H9 (cell line): Measurements from ENCODE around the gene PBX1. TPM values are rescaled to one million over a fixed set of nuclear protein-coding genes. Genes with fewer than 3 reads are reported as not detected.

ENCODE experiments used
- DNase-seq: peaks from one replicate; pipeline ENCODE4 v3.0.0-alpha.2; 2017
- H2AFZ ChIP-seq: one replicate; pipeline ENCODE4 v1.6.1; 2013; ENCODE audit warnings: mild to moderate bottlenecking, low read length, control low read depth, moderate library complexity
- H2AK5ac ChIP-seq: 2 replicates; pipeline ENCODE4 v1.6.1; 2013; ENCODE audit warnings: low read length, control low read depth, mixed read lengths; ENCODE audit not compliant: insufficient read length
- H2BK120ac ChIP-seq: one replicate; pipeline ENCODE4 v1.6.1; 2013; ENCODE audit warnings: low read depth, mild to moderate bottlenecking, low read length, control low read depth, inconsistent platforms; ENCODE audit not compliant: poor library complexity, severe bottlenecking
- H2BK12ac ChIP-seq: 2 replicates; pipeline ENCODE4 v1.6.1; 2013; ENCODE audit warnings: low read length, control low read depth, mixed read lengths, low read depth; ENCODE audit not compliant: insufficient read length
- H2BK15ac ChIP-seq: 2 replicates; pipeline ENCODE4 v1.6.1; 2013; ENCODE audit warnings: low read depth, low read length, control low read depth
- H2BK20ac ChIP-seq: one replicate; pipeline ENCODE4 v1.6.1; 2013; ENCODE audit warnings: low read depth, mild to moderate bottlenecking, low read length, control low read depth, inconsistent platforms; ENCODE audit not compliant: poor library complexity, severe bottlenecking
- H2BK5ac ChIP-seq: 2 replicates; pipeline ENCODE4 v1.6.1; 2013; ENCODE audit warnings: low read length, control low read depth, mixed read lengths; ENCODE audit not compliant: insufficient read length
- H3K14ac ChIP-seq: 2 replicates; pipeline ENCODE4 v1.6.1; 2013; ENCODE audit warnings: low read length, control low read depth; ENCODE audit not compliant: insufficient read depth
- H3K18ac ChIP-seq: 2 replicates; pipeline ENCODE4 v1.6.1; 2013; ENCODE audit warnings: low read depth, mild to moderate bottlenecking, mixed read lengths, low read length, control low read depth; ENCODE audit not compliant: insufficient read length
- H3K23ac ChIP-seq: 2 replicates; pipeline ENCODE4 v1.6.1; 2013; ENCODE audit warnings: low read length, control low read depth, mixed read lengths, low read depth; ENCODE audit not compliant: insufficient read length
- H3K23me2 ChIP-seq: 2 replicates; pipeline ENCODE4 v1.6.1; 2013; ENCODE audit warnings: low read depth, mild to moderate bottlenecking, mixed read lengths, low read length, control low read depth; ENCODE audit not compliant: insufficient read length, poor library complexity, severe bottlenecking
- H3K27ac ChIP-seq: 2 replicates; pipeline ENCODE4 v1.5.1; 2013; ENCODE audit warnings: low read length, control low read depth, mixed read lengths, low read depth; ENCODE audit not compliant: insufficient read length
- H3K27me3 ChIP-seq: 2 replicates; pipeline ENCODE4 v1.6.1; 2013; ENCODE audit warnings: low read length, control low read depth, inconsistent platforms; ENCODE audit not compliant: insufficient read depth
- H3K4ac ChIP-seq: 2 replicates; pipeline ENCODE4 v1.6.1; 2013; ENCODE audit warnings: low read depth, mild to moderate bottlenecking, control low read depth, inconsistent platforms, low read length, moderate library complexity
- H3K4me1 ChIP-seq: 2 replicates; pipeline ENCODE4 v1.6.1; 2013; ENCODE audit warnings: low read length, control low read depth, inconsistent platforms; ENCODE audit not compliant: insufficient read depth
- H3K4me2 ChIP-seq: 2 replicates; pipeline ENCODE4 v1.6.1; 2013; ENCODE audit warnings: low read length, control low read depth, mixed read lengths; ENCODE audit not compliant: insufficient read length, insufficient read depth
- H3K56ac ChIP-seq: 2 replicates; pipeline ENCODE4 v1.6.1; 2013; ENCODE audit warnings: low read depth, mild to moderate bottlenecking, mixed read lengths, low read length, control low read depth; ENCODE audit not compliant: insufficient read length
- H3K79me1 ChIP-seq: 2 replicates; pipeline ENCODE4 v1.6.1; 2013; ENCODE audit warnings: low read depth, mild to moderate bottlenecking, moderate library complexity, low read length, control low read depth, inconsistent platforms; ENCODE audit not compliant: insufficient read depth, poor library complexity, severe bottlenecking
- H3K79me2 ChIP-seq: 2 replicates; pipeline ENCODE4 v1.6.1; 2013; ENCODE audit warnings: low read length, control low read depth, inconsistent platforms; ENCODE audit not compliant: insufficient read depth
- H3K9ac ChIP-seq: 2 replicates; pipeline ENCODE4 v1.6.1; 2013; ENCODE audit warnings: low read length, control low read depth, mixed read lengths; ENCODE audit not compliant: insufficient read length; ENCODE audit errors: extremely low read depth
- H3K9me3 ChIP-seq: one replicate; pipeline ENCODE4 v1.6.1; 2013; ENCODE audit warnings: low read depth, low read length, inconsistent platforms; ENCODE audit not compliant: control insufficient read depth
- H3T11ph ChIP-seq: one replicate; pipeline ENCODE4 v1.6.1; 2013; ENCODE audit warnings: mild to moderate bottlenecking, low read length, control low read depth, inconsistent platforms
- H4K20me1 ChIP-seq: one replicate; pipeline ENCODE4 v1.6.1; 2013; ENCODE audit not compliant: control insufficient read depth, insufficient read length, insufficient read depth
- H4K5ac ChIP-seq: 2 replicates; pipeline ENCODE4 v1.6.1; 2013; ENCODE audit warnings: low read depth, mild to moderate bottlenecking, mixed read lengths, low read length, control low read depth; ENCODE audit not compliant: insufficient read length
- H4K8ac ChIP-seq: replicated peaks from 2 replicates; pipeline ENCODE4 v1.6.1; 2013; ENCODE audit warnings: low read length, control low read depth, mixed read lengths, low read depth; ENCODE audit not compliant: insufficient read length
- H4K91ac ChIP-seq: 2 replicates; pipeline ENCODE4 v1.6.1; 2013; ENCODE audit warnings: low read depth, mild to moderate bottlenecking, moderate library complexity, mixed read lengths, low read length, control low read depth; ENCODE audit not compliant: insufficient read length
- H3K27ac Mint-ChIP-seq, 3 experiments: 2 replicates in 2 of 3; 3 replicates in 1 of 3; pipeline ENCODE4 v1.8.0; 2020 to 2021; ENCODE audit warnings: mixed read lengths in 3 of 3, mild to moderate bottlenecking in 1 of 3, moderate library complexity in 1 of 3
- H3K27me3 Mint-ChIP-seq: 2 replicates; pipeline ENCODE4 v1.8.0; 2021; ENCODE audit warnings: low read depth, mild to moderate bottlenecking, moderate library complexity, mixed read lengths
- H3K36me3 Mint-ChIP-seq, 3 experiments: 2 replicates in 2 of 3; 3 replicates in 1 of 3; pipeline ENCODE4 v1.8.0; 2020 to 2021; ENCODE audit warnings: low read depth in 3 of 3, mixed read lengths in 3 of 3; ENCODE audit not compliant: insufficient read depth in 1 of 3
- H3K4me1 Mint-ChIP-seq, 2 experiments: 2 replicates each; pipeline ENCODE4 v1.8.0; 2020; ENCODE audit warnings: mixed read lengths in 2 of 2
- H3K4me3 Mint-ChIP-seq, 2 experiments: 2 replicates in 1 of 2; 3 replicates in 1 of 2; pipeline ENCODE4 v1.8.0; 2020 to 2021; ENCODE audit warnings: mild to moderate bottlenecking in 2 of 2, mixed read lengths in 2 of 2, moderate library complexity in 1 of 2
- H3K9me3 Mint-ChIP-seq, 2 experiments: 2 replicates in 1 of 2; 3 replicates in 1 of 2; pipeline ENCODE4 v1.8.0; 2020; ENCODE audit warnings: mild to moderate bottlenecking in 2 of 2, mixed read lengths in 2 of 2, moderate library complexity in 1 of 2
- WGBS: extraction: QIAGEN DNeasy Blood & Tissue Kit; methylation state at CpG from one replicate; pipeline ENCODE4 v1.1.7; 2013; ENCODE audit warnings: missing lambda C conversion rate, low lambda C conversion rate, mixed read lengths; ENCODE audit not compliant: insufficient read length; ENCODE audit errors: extremely low coverage; 5-methylcytosine and 5-hydroxymethylcytosine counted together
- total RNA-seq: library from RNA; stranded (reverse); gene quantifications from 2 replicates; pipeline ENCODE4 v1.2.1, GENCODE V29; 2021
- TF ChIP-seq, protein P1 (sequence below): fragments of 200-600 bp; sonication (generic); conservative IDR thresholded peaks from 3 replicates; pipeline ENCODE4 v1.8.0; 2021; ENCODE audit warnings: antibody characterized with exemption, mild to moderate bottlenecking

Gene PBX1
- total RNA-seq, 1 experiment from 2014 or later = 142 TPM

DNA sequence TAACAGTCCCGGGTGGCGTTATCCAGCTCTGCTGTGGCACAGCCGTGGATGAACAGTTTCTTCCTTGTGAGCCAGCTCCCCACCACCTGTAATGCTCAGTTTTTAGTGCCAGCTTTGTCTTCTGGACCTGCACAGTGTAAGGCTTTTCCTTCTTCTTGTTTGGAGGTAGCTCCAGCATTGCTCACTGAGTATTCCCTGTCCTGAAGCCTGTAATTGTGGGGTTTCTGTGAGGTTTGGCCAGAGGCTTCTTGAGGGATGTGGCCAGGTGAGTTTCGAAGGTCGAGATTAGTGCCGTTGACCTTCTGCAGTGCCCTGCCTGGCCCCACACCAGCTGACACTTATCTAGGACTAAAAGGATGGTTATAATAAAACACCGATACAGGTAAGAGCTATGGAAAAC, 75.0 kb downstream of the PBX1 start:
- TF ChIP-seq, protein P1, sequence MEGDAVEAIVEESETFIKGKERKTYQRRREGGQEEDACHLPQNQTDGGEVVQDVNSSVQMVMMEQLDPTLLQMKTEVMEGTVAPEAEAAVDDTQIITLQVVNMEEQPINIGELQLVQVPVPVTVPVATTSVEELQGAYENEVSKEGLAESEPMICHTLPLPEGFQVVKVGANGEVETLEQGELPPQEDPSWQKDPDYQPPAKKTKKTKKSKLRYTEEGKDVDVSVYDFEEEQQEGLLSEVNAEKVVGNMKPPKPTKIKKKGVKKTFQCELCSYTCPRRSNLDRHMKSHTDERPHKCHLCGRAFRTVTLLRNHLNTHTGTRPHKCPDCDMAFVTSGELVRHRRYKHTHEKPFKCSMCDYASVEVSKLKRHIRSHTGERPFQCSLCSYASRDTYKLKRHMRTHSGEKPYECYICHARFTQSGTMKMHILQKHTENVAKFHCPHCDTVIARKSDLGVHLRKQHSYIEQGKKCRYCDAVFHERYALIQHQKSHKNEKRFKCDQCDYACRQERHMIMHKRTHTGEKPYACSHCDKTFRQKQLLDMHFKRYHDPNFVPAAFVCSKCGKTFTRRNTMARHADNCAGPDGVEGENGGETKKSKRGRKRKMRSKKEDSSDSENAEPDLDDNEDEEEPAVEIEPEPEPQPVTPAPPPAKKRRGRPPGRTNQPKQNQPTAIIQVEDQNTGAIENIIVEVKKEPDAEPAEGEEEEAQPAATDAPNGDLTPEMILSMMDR = no peak
- H2BK120ac ChIP-seq = no peak overlapping the region
- H3T11ph ChIP-seq = no peak overlapping the region
- no peak overlapping the region for H2BK20ac ChIP-seq
- no peak overlapping the region for H2BK5ac ChIP-seq
- no peak overlapping the region for H3K4ac ChIP-seq
- H3K23ac ChIP-seq = no peak overlapping the region
- H3K79me1 ChIP-seq = peaks cover 11% of the 10 kb centered on the region
- no peak overlapping the region for H3K27ac ChIP-seq
- no peak for DNase-seq
- H3K4me2 ChIP-seq = no peak overlapping the region
- H2BK12ac ChIP-seq = no peak overlapping the region
- Mint-ChIP-seq H3K36me3 (peaks cover 5 to 20% (median 17%) of the 10 kb centered on the region in 3 experiments; a peak in 6 of 7 replicates), H3K4me3 (no peak overlapping the region), H3K4me1 (peaks cover 78 to 80% of the 10 kb centered on the region in 2 experiments), H3K27me3 (no peaks in the 10 kb centered on the region), H3K9me3 (no peaks in the 10 kb centered on the region), H3K27ac (peak overlapping the region; percentile 21 to 89 (median 37); a peak in 3 of 7 replicates)
- H3K9ac ChIP-seq = no peak overlapping the region
- no peaks in the 10 kb centered on the region for H4K20me1 ChIP-seq
- no peak overlapping the region for H4K5ac ChIP-seq
- no CpG with 5 or more reads among the region's 7 CpGs for WGBS
- peaks cover 29% of the 10 kb centered on the region; the same call in 1 of the 2 replicates for H3K79me2 ChIP-seq
- H3K18ac ChIP-seq = no peak overlapping the region
- no peak overlapping the region for H4K8ac ChIP-seq
- no peaks in the 10 kb centered on the region for H3K9me3 ChIP-seq
- H3K56ac ChIP-seq = no peak overlapping the region
- peaks cover 14% of the 10 kb centered on the region; the same call in 1 of the 2 replicates for H3K4me1 ChIP-seq
- H4K91ac ChIP-seq = no peak overlapping the region
- H3K14ac ChIP-seq = no peak overlapping the region
- no peaks in the 10 kb centered on the region for H3K23me2 ChIP-seq
- H3K27me3 ChIP-seq = no peaks in the 10 kb centered on the region
- H2AK5ac ChIP-seq = no peak overlapping the region
- H2AFZ ChIP-seq = no peak overlapping the region
- no peak overlapping the region for H2BK15ac ChIP-seq
